Measurements from ENCODE around the gene PAXX. TPM values are rescaled to one million over a fixed set of nuclear protein-coding genes. Genes with fewer than 3 reads are reported as not detected.

The PAXX gene
- total RNA-seq, 1 donor from 2014 or later, result 34.4 TPM

- no peaks in the 10 kb centered on the region for H3K4me1 Mint-ChIP-seq (ENCODE audit: low read depth)
- H3K4me3 Mint-ChIP-seq (ENCODE audit: unreplicated experiment), result no peak overlapping the region
- no peak overlapping the region for H3K27ac Mint-ChIP-seq (ENCODE audit: unreplicated experiment)
- H3K36me3 Mint-ChIP-seq (ENCODE audit: low read depth), result no peaks in the 10 kb centered on the region
- no peak for DNase-seq (ENCODE audit: low spot score)
- H3K9me3 Mint-ChIP-seq (ENCODE audit: low read depth), result peaks cover 3% of the 10 kb centered on the region
- peaks cover 2% of the 10 kb centered on the region for H3K27me3 Mint-ChIP-seq (ENCODE audit: low read depth)
- no peak for TF ChIP-seq CTCF (IDR thresholded peaks at IDR 0.05)
These were observed 34.3 kb upstream of the PAXX start for GRCh38 chr9:136957901-136958300.

- H3K9me3 Mint-ChIP-seq (ENCODE audit: low read depth), result peaks cover 3% of the 10 kb centered on the region
- H3K4me1 Mint-ChIP-seq (ENCODE audit: low read depth), result no peaks in the 10 kb centered on the region
- TF ChIP-seq CTCF (IDR thresholded peaks at IDR 0.05), result no peak
- no peaks in the 10 kb centered on the region for H3K36me3 Mint-ChIP-seq (ENCODE audit: low read depth)
- H3K4me3 Mint-ChIP-seq (ENCODE audit: unreplicated experiment), result no peak overlapping the region
- peaks cover 2% of the 10 kb centered on the region for H3K27me3 Mint-ChIP-seq (ENCODE audit: low read depth)
- H3K27ac Mint-ChIP-seq (ENCODE audit: unreplicated experiment), result no peak overlapping the region
- DNase-seq (ENCODE audit: low spot score), result no peak
These were observed 33.7 kb upstream of the PAXX start for GRCh38 chr9:136958473-136958872.

GRCh38 chr9:136958898-136959850, 33.0 kb upstream of the PAXX start:
- Mint-ChIP-seq H3K27me3 (ENCODE audit: low read depth) (peaks cover 2% of the 10 kb centered on the region), H3K4me1 (ENCODE audit: low read depth) (no peaks in the 10 kb centered on the region), H3K4me3 (ENCODE audit: unreplicated experiment) (no peak overlapping the region), H3K27ac (ENCODE audit: unreplicated experiment) (peak overlapping the region; percentile 17), H3K9me3 (ENCODE audit: low read depth) (peaks cover 3% of the 10 kb centered on the region), H3K36me3 (ENCODE audit: low read depth) (no peaks in the 10 kb centered on the region)
- DNase-seq (ENCODE audit: low spot score), result no peak
- no peak for TF ChIP-seq CTCF (IDR thresholded peaks at IDR 0.05)

GRCh38 chr9:136960212-136960937, 31.8 kb upstream of the PAXX start:
- H3K4me3 Mint-ChIP-seq (ENCODE audit: unreplicated experiment), result no peak overlapping the region

More at GRCh38 chr9:136960212-136960937, 31.8 kb upstream of the PAXX start:
- DNase-seq (ENCODE audit: low spot score), result no peak
- Mint-ChIP-seq H3K36me3 (ENCODE audit: low read depth) (no peaks in the 10 kb centered on the region), H3K9me3 (ENCODE audit: low read depth) (peaks cover 3% of the 10 kb centered on the region), H3K27ac (ENCODE audit: unreplicated experiment) (no peak overlapping the region), H3K4me1 (ENCODE audit: low read depth) (no peaks in the 10 kb centered on the region), H3K27me3 (ENCODE audit: low read depth) (no peaks in the 10 kb centered on the region)
- TF ChIP-seq CTCF (IDR thresholded peaks at IDR 0.05), result no peak
